GM21381 (cell line): ENCODE results near the gene WWOX.

ENCODE experiments used
- ATAC-seq: cut with Tn5 transposase; IDR thresholded peaks from one replicate; pipeline ENCODE4 v1.9.1; 2021; ENCODE audit warnings: mild to moderate bottlenecking, moderate library complexity; ENCODE audit not compliant: unreplicated experiment

WWOX gene

DNA sequence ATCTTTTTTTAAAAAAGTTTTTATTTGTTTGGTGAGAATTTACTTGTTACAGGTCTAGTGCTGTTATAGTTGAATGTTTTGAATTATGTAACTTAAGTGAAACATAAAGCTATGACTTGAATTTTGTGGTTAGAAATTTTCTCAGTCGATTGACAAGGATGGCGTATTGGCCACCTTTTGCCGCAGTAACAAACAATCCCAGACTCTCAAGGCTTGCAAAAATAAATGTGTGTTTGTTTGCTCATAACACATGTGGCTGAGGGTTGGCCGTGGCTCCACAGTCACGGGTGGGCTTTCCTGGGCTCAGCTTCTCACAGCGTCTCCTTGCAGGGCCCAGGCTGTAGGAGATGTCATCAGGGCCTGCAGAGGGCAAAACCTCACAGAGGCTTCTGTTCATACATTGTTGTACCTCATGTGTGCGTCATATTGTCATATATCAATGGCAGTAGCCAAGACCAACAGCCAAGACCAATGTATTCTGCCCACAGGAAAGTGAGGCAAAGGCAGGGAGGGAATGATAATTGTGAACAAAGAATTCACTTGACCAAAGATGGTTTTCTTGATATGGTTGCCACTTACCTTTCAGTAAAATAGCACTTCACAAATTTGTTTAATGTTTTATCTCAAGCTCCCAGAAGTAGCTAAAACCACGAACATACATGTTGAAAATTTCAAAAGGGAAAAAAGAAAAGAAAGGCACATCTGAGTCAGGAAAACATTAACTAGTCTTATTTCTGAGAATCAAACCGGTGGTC, 93.5 kb downstream of the WWOX start:
- ATAC-seq: no peak

DNA sequence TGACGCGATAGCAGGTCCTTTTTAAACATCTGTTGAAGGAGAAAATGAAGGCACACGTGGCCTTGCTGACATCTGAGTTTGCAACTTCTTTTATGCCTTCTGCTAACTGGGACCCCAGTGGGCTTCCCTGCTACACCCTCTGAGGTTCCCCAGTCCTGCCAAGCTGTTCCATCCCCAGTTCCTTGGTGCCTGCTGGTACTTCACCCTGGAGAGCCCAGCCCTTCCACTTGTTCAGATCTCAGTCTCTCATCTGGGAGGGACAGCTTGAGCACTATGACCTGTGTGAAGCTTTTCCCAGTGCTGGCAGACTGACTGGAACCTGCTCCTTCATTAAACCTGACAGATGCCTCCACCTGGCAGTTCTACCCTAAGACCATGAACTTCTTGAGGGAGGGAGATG, 95.5 kb downstream of the WWOX start:
- no peak for ATAC-seq

DNA sequence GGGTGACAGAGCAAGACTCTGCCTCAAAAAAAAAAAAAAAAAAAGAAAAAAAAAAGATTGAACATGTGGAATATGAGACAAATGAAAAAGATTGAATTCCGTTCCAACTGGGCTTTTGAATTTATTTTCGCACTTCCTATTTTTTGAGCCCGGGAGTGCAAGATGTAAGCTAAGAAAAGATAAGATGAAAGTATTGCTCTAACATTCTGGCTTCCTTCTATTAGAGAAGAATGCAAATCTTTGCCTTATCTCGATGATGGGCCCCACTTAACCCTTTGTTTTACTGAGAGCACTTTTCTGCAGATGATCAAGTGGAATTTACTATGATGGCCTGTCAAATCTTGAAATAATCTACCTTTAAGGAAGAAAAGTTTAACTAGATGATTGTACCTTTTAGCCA, 96.3 kb downstream of the WWOX start:
- no peak for ATAC-seq

DNA sequence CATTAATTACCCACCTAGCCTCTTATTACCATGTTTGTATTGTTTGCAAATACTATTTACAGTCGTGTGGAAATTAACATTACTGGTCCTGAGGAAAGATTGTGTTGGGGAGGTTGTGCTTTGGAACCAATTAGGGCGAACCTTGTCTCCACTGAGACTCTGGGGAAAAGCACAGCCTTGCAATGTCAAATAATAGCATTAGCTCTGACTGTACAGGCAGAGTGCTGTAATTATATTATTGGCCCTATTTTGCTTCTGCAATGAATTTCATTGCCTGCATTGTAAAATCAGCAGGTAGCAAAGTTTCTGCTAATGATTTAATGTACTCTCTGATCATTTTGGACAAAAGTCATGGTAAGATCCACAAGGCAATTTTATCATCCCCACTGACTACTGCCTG, 97.0 kb downstream of the WWOX start:
- ATAC-seq: no peak

DNA sequence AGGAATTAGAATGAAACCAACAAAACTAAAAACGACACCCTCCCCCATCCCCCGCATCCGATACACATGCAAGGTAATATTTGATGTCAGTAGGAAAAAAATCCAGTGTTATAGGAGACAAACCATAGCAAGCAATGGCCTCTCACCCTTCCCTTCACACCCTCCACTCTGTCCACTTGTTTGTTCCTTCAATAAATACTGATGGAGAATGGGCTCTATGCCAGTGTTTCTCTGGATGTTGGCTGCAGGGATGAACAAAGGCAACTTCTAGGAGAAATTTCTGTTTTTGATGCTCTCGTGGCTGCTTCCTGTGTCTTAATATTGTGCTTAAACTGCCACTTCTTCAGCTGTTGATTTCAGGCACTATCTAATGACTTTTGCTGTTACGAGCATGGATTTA, 98.8 kb downstream of the WWOX start:
- no peak for ATAC-seq

DNA sequence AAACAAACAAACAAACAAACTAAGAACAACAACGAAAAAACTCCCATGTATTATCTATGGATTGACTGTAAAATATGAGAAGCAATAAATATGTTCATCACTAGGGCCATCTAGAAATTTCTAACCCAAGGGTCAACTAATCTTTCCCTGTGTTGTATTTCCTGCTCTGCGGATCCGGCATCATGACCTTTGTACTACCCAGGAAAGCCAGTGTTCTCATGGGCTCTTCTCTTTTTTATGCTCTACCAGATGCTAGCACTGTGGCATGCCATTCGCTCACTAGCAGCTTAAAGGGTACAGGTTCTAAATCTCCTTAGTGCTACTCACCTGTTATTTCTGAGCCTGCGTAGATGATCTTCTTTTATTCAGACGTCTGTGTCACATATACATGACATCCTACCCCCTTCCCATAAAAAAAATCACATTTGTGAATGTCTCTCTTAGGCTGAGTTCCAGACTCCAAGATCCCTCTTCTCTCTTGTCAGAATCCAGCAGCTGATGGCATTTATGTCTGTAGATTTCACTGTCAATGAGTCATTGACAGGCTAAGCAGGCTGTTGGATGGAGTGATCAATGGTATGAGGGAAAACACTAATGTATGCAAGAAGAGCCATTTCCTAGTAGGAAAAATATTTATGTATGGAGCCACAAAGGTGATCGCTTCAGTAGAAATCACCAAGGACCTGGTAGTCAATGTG, 100.0 kb downstream of the WWOX start:
- no peak for ATAC-seq

DNA sequence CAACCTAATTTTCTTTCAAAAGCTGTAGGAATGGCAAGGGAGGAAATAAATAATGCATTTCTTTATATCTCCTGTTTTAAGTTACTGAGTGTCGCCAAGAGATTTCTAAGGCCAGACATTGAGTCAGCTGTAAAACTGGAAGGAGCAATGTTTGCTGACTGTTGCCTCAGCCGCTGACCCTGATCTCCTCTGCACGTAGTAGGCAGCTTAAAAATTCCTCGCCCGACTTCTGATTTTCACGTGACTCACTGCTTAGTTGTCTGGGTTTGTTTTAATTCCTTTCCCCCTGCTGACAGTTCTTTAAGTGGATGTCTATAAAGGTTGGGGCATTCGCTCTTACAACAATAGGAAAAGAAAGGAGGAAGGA, 100.6 kb downstream of the WWOX start:
- ATAC-seq: no peak

DNA sequence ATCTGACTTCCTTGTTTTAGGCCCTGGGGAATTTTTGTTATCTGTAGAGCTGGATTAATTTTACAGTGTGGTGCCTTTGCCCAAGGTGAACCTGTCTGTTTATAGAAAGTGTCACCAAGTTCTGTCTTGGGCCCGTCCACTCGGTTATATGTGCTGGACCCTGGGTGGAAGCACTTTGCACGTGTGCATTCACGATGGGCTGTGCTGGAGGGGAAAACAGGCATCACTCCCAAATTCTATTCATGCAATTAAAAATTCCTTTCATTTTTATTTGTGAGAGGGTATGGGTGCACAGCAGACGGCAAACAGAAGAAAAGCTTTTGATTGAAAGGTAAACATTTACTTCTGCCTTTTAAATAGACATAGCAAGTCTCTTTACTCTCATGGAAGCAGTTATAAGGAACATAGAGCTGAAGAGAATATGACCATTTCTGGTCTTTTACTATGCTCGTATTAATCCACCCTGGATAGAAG, 101.2 kb downstream of the WWOX start:
- ATAC-seq: no peak

DNA sequence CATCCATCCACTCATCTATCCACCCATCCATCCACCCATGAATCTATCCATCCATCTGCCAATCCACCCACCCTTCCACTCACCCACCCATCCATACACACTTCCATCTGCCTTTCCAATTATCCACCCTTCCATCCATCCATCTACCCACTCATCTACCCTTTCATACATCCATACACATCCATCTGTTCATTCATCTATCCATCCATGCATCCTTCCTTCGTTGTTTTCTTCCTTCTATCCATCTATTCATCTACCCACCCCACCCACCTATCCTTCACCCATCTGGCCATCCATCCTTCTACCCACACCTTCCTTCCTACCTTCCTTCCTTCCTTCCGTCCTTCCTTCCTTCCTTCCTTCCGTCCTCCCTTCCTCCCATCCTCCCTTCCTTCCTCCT, 106.1 kb downstream of the WWOX start:
- ATAC-seq: no peak

DNA sequence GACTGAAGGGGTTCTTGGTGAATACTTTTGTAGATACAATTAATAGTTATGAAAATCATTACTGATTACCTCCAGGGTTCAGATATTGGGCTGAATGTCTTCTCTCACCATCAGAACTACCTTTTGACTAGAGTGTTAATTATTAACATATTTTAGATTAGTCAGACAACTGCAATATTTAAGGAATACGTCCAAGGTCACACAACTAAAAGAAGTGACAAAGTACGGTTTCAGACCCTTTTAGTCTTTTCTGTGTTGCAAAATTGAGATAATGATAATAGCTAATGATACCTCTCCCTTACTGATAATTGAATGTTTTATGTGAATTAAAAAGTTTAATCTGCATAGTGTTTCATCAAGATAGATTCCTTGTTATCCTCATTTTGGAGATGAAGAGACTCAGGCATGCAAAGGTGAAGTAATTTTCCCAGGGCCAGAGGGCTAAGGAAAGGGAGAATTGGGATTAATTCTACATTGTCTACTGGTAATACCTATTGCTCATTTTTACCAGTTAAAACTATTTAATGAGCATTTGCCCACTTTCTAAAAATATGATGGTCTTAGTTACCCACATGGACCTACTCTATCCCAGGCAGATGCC, 107.3 kb downstream of the WWOX start:
- no peak for ATAC-seq

DNA sequence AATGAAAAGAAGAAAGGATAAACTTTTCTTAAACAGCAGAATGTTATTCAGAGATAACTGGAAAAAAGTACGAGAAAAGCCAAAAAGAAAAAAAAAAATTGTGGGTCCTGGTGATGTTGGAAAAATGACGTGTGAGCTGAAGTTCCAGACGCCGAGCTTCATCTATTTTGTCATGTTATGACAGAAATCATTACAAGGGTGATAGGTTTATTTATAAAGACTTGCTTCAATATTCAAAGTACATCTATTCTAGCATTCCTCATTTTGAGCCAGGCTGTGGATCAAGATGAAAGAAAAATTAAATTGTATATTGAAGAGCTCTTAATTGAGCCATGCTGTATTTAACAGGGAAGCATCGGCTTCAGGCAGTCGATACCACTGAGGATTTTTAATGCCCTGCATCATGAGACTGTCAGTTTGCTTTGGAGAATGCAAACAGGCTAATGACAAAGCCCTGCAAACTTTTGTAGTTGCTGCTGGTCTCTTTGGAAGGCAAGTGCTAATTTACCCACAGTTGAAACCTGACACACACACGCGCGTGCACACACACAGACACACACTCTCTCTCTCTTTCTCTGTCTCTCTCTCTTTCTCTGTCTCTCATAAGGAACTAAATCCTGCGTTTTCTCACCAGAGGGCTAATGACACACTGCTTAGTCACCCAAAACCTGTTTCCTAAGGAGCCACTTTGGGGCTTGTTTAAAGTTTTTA, 110.7 kb downstream of the WWOX start:
- no peak for ATAC-seq

DNA sequence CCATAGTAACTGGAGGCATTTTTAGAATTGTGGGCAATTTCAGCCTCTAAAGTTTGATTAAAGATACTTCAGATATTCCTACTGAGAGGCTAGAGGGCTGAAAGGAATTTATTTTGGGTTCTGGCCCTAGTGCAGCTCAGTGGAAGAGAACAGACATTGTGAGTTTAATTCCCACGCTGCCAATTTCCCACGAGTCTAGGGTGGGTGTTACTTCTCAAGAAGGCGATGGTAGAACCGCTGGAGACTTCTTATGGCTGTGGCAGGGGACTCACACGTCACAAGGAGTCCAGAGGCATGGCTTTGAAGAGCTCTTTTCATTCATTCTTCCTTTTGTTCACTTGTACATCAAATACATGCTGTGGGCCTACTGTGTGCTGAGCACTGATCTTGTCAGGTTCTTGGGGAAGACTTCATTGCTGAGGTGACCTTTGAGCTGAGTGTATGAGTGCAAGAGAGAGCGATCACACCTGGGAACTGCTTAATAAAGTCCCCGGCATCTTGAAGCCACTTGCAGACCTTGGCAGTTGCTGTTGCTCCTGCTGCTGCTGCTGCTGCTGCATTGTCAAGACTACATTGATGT, 111.7 kb downstream of the WWOX start:
- ATAC-seq: no peak

DNA sequence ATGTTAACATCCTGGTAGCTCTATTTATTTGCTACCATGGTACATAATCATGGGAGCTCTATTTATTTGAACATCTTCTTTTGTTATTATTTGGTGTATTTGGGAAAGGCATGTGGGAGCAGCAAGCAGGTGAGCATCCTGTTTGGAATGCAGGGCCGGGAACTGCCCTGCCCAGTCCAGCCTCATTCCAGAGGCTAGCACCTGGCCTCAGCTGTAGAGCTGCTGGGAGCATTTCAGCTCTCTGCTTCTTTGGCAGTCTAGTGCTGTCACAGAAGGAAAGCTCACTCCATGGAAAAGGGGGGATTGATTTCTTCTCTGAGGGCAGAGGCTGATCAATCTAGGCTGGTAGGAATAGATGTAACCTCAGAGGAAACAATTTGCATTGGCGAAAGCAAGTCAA, 112.5 kb downstream of the WWOX start:
- ATAC-seq: no peak

DNA sequence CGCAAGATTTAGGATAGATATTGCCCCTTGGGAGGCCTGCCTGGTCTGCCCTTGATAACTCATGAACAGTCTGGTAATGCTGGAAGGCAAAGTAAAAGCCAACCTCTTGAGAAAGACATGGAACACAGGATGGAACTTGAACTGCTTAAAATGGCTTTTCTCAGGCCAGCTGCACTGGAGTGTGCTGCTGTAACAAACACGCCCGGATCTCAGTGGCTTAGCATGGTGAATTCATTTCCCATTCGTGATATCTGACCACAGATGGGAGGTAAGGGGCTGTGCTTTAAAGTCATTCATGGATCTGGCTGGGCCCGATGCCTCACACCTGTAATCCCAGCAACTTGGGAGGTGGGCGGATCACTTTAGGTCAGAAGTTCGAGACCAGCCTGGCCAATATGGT, 113.2 kb downstream of the WWOX start:
- no peak for ATAC-seq

DNA sequence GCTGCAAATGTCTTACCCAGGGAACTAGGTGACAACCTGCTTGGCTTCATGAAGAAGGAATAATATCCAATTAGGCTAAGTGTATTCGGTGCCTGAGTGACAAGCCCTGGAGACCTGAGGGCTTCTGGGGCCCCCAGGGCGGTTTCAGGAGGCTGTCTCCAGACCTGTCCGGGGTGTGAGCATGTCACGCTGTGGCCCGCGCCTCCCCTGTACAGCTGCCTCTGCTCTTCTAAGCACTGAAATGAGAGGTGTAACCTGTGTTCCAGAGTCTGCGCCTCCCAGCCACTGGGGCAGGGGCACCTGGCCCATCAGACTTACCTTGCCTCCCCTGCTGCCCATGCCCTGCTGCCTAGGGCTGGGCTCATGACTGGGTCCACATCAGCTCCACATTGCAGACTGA, 114.3 kb downstream of the WWOX start:
- no peak for ATAC-seq

DNA sequence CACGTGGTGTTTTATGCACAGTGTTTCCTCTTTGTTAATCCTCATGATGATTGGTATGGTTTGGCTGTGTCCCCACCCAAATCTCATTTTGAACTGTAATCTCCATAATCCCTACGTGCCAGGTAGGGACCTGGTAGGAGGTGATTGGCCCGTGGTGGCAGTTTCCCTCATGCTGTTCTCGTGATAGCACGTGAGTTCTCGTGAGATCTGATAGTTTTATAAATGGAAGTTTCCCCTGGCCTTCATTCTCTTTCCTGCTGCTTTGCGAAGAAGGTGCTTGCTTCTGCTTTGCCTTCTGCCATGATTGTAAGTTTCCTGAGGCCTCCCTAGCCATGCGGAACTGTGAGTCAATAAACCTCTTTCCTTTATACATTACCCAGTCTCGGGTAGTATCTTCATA, 115.8 kb downstream of the WWOX start:
- no peak for ATAC-seq

DNA sequence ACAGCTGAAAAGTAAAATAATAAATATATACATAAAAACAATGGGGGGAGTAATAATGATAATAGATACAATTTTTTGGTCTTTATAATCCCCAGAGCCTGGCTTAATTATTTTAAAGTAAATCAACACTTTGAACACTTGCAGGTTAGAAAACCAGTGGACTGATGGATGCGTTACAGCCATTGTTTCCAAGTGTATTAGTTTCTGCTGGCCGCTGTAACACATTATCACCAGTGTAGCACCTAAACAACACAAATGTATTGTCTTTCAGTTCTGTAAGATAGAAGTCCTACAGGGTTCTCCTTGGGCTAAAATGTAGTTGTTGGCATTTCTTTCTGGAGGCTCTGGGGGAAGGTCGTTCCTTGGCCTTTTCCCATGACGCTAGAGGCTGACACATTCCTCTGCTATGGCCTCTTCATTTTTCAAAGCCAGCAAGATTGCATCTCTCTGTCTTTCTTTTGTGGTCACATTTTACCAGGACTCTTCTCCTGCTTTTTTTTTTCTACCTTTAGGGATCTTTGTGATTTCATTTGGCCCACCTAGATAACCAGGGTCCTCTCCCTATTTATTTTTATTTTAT, 116.8 kb downstream of the WWOX start:
- no peak for ATAC-seq

DNA sequence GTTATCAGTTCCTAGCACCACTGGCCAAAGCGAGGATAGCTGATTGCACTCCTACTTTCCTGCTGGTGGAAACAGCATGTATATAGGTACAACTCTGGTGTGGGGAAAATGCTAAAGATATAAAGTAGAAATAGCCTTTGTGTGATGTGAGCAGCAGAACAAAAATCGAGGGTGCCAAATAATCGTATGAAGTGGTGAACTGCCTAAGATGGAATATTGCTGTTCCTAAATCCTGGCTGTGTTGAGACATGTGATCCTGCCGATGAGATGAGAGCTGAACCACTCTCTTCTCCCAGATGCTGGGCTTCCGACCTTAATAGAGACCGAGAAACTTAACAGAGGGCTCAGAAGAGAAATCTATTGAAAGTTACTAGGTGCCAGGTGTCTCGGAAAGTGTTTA, 117.8 kb downstream of the WWOX start:
- no peak for ATAC-seq

DNA sequence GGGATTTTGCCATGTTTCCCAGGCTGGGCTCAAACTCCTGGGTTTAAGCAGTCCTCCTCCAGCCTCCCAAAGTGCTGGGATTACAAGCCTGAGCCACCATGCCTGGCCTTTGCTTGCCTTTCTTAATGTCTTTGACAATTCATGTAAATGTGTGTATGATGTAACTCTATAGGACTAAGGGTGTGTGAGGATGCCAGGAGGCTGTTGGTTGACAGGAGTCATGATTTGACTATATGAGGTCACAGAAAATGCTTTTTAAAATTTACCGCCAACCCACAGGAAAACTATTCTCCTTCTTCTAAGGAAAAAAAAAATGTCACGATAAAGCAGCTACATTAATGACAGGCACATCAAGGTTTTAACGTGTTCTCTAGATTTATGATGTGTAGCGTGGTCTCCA, 118.8 kb downstream of the WWOX start:
- ATAC-seq: no peak

DNA sequence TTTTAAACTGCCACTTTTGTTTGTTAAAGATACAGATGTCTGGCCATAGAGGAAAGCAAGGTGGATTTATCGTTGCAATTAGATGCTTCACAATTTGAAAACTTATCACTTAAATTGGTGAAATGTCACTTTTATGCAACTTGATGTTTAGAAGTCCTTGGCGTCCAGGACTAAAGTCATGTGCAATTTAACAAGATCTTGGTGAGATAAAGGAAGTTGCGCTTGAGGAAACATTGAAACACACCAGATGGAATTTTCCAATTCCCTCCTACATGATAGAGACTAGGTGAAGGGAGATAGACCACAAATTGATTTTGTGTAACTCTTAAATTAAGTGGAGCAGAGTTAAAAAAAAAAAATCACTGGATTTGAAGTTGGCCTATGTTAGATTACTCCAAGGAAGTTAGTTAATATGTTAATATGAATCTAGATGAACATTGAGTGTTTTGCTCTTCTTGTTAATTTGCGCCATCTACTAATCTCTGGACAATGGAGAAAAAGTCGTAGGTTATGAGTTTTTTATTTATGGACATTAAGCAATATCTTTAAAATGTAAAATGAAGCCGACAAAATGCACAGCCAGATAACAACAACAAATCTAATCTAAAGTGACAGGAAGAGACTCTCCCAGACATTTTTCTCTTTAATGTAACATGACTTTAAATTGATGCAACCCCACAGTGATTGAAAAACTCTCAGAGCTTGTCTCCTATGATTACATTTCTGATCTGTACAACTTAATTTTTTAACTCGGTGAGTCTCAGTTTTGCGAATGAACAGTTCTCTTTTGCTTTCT, 119.6 kb downstream of the WWOX start:
- ATAC-seq: no peak
